Kidney epithelial cell (primary cell): ENCODE data around the gene PRMT7. TPM values are rescaled to one million over a fixed set of nuclear protein-coding genes. Genes with fewer than 3 reads are reported as not detected.

Source experiments
- DNase-seq: peaks from one replicate; pipeline ENCODE4 v3.0.0-alpha.2; 2010; ENCODE audit warnings: low read depth
- H3K27me3 ChIP-seq: 2 replicates; pipeline ENCODE4 v1.6.0; 2011; ENCODE audit warnings: low read length; ENCODE audit not compliant: control insufficient read depth, insufficient read depth
- H3K36me3 ChIP-seq: 2 replicates; pipeline ENCODE4 v1.5.1; 2011; ENCODE audit warnings: low read length; ENCODE audit not compliant: control insufficient read depth, insufficient read depth
- H3K4me3 ChIP-seq: 2 replicates; pipeline ENCODE4 v1.5.1; 2011; ENCODE audit warnings: low read depth, mild to moderate bottlenecking, control low read depth, low read length
- total RNA-seq: library from RNA; depleted of rRNA; stranded (reverse); fragments of >200 nt; gene quantifications from 2 replicates; pipeline ENCODE4 v1.2.3, GENCODE V29; 2015
- TF ChIP-seq, protein P1 (sequence below): IDR thresholded peaks from 2 replicates; pipeline ENCODE4 v1.5.1; 2011; ENCODE audit warnings: mild to moderate bottlenecking, moderate library complexity, low read length, control low read depth, inconsistent platforms; ENCODE audit not compliant: insufficient read depth, poor library complexity, severe bottlenecking

Gene PRMT7
- total RNA-seq, 1 donor from 2014 or later, result 41.8 TPM

DNA sequence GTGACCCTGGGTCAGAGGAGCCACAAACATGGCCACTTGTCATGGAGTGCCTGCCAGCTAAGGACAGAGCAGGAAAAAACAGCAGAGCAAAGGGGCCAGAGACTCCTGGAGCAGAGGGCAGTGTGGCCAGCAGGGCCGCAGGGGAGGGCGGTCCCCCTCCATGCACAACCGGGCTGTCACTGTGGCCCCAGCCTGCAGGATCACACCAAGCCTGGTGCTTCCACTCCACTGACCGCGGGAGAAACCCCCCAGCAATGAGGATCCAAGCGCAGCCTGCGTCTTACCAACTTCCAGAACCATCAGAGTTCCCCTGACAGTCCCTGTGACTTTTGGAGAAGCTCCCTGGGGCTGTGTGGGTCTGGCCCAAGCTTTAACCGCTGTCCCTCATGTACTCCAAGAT is 62.0 kb downstream of the PRMT7 start:
- H3K36me3 ChIP-seq, result no peaks in the 10 kb centered on the region
- TF ChIP-seq, protein P1, sequence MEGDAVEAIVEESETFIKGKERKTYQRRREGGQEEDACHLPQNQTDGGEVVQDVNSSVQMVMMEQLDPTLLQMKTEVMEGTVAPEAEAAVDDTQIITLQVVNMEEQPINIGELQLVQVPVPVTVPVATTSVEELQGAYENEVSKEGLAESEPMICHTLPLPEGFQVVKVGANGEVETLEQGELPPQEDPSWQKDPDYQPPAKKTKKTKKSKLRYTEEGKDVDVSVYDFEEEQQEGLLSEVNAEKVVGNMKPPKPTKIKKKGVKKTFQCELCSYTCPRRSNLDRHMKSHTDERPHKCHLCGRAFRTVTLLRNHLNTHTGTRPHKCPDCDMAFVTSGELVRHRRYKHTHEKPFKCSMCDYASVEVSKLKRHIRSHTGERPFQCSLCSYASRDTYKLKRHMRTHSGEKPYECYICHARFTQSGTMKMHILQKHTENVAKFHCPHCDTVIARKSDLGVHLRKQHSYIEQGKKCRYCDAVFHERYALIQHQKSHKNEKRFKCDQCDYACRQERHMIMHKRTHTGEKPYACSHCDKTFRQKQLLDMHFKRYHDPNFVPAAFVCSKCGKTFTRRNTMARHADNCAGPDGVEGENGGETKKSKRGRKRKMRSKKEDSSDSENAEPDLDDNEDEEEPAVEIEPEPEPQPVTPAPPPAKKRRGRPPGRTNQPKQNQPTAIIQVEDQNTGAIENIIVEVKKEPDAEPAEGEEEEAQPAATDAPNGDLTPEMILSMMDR, result no peak
- H3K4me3 ChIP-seq, result no peak overlapping the region
- H3K27me3 ChIP-seq, result peaks cover 28% of the 10 kb centered on the region
- DNase-seq, result no peak

DNA sequence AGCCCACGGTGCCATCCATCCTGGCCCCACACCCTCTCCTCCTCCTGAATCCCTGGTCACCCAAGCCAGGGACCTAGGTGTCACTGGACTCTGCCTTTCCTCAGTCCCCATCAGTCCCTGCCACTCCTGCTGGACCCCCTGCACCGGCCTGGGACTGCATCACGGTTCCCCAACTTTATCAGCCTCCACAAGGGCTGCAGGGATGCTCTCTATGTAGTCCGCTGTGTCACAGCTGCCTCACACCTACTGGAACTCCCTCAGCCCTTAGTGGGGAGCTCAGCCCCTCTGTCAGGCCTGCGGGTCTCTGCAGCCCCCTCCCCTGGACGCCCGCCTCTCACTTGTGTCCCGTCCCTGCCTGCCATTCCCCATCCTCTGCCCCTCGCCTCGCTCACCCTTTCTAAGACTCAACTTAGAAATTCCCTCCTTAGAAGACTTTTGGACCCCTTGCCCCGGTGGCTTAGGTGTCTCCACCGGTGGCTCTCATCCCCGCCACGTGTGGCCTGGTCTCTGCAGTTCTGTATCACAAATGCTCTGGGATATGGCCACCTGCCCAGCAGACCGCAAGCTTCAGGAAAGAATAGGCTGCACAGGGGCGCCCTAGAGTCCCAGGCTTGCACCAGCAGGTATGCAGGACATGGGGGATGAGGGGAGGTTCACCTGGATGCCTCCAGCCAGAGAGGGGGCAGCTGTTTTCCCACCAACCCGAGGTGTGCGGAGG is 62.9 kb downstream of the PRMT7 start:
- TF ChIP-seq, protein P1, result no peak
- no peaks in the 10 kb centered on the region for H3K36me3 ChIP-seq
- H3K27me3 ChIP-seq, result peaks cover 26% of the 10 kb centered on the region
- H3K4me3 ChIP-seq, result no peak overlapping the region
- no peak for DNase-seq

DNA sequence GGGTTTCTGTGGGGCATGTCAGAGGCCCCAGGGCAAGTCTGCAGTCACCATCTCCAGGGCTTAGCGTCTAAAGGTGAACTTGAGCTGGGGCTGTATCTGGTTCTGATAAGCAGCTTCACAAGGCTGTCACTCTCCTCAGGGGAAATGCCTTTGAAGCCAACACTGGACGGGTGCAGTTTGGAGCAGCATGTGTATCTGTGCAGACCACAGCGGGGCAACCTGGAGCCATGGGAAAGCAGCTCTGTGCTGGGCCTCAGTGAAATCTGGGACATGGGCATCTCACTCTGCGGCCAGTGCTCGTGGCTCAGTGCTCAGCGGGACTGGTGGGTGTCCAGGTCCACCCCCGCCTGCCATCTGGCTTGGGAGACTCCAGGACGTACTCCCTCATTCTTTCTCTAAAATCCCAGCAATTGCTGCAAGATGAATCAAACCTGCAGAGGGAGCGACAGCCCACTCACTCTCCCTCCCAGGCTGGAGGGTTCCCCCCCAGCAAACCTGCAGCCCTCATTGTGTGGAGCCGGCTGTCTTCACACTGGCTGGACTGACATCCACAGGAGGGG is 63.5 kb downstream of the PRMT7 start:
- H3K36me3 ChIP-seq, result no peaks in the 10 kb centered on the region
- TF ChIP-seq, protein P1, result no peak
- H3K4me3 ChIP-seq, result no peak overlapping the region
- H3K27me3 ChIP-seq, result peaks cover 26% of the 10 kb centered on the region
- DNase-seq, result no peak

DNA sequence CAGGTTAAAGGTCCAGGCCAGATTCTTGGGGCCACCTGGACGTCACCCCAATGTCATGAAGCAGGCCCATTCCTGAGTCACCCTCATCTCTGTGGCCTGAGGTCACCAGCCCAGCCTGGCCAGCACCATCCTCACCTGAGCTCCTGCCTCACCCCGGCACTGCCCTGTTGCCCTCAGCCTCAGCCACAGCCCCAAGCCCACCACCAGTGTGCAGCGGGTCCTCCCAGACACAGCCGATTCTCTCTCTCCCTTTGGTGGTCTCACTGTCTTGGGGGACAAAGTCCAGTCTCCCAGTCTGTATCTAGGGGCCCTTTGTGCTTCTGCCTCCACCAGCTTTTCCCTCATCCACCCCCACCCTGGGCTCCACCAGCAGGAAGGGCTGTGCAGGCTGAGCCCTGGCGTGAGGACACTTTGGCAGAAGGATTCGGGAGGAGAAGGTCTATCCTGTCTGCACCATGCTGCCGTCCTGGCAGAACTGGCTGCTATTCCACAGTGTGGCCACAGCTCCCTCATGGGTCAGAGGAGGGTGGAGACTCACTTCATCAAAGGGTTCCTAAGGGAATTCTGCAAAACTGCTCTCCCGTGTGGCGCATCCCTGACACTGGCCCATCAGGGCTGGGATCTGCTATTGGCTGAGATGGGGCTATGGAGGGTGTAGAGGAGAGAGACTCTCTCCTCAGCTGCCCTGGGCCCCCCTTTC is 64.3 kb downstream of the PRMT7 start:
- DNase-seq, result no peak
- no peak overlapping the region for H3K4me3 ChIP-seq

DNA sequence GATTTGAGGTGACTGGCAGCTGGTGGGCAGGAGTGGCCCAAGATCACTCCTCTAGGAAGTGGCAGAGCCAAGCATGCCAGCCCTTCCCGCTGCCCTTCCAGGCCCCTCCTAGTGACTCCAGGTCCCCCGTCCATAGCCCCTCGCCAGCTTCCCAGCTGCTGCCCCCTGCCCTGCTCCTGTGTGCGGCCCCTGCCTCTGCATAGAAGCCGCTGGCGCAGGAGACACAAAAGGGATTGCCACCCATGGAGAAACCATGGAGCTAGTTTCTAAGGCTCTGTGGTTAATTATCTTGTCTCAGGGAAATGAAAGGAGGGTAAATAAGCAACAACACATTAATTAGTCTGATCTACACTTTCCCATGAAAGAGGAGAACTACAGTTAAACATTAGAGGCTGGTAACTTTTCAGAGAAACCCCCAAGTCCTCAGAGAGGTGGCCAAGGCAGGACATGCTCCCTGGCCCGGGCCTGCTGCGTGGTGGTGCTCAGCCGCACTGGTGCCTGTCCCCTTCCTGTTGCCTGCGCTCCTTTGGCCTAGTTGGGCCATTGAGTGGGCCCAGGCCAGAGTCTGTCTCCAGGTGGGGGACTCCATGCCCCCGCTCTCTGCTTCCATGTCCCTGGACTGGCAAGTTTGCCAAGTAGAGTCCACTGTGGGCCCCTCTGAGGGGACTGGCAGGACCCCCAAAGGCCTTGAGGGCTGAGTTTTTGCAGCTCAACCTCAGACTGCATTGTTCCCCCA is 65.2 kb downstream of the PRMT7 start:
- TF ChIP-seq, protein P1, result no peak
- Histone ChIP-seq H3K27me3 (peaks cover 24% of the 10 kb centered on the region), H3K36me3 (no peaks in the 10 kb centered on the region), H3K4me3 (no peak overlapping the region)
- no peak for DNase-seq

More for the DNA sequence above, 64.3 kb downstream of the PRMT7 start:
- no peaks in the 10 kb centered on the region for H3K36me3 ChIP-seq
- peaks cover 25% of the 10 kb centered on the region for H3K27me3 ChIP-seq
- TF ChIP-seq, protein P1, result no peak
